Effector memory CD4-positive, alpha-beta T cell (primary cell): ENCODE results near the gene ACTBL2.
"Not testable (repeated sequence)": the region's sequence is repeated elsewhere in the genome, so short reads cannot be mapped to it uniquely, and the experiment has no call there.

Source experiments
- DNase-seq, 3 donors: peaks; one replicate each; pipeline ENCODE4 v3.0.0-alpha.2; 2020
- H3K27ac ChIP-seq: 2 replicates; pipeline ENCODE4 v1.7.0; 2013; ENCODE audit warnings: mild to moderate bottlenecking, low read length, moderate library complexity; ENCODE audit not compliant: insufficient read depth, poor library complexity, severe bottlenecking
- H3K27me3 ChIP-seq: replicated peaks from 2 replicates; pipeline ENCODE4 v1.7.0; 2013; ENCODE audit warnings: mild to moderate bottlenecking, low read length; ENCODE audit not compliant: insufficient read depth, control insufficient read depth, poor library complexity, severe bottlenecking
- H3K36me3 ChIP-seq: 2 replicates; pipeline ENCODE4 v1.7.0; 2013; ENCODE audit warnings: mild to moderate bottlenecking, low read length, moderate library complexity; ENCODE audit not compliant: control insufficient read depth, insufficient read depth
- H3K4me1 ChIP-seq: 2 replicates; pipeline ENCODE4 v1.7.0; 2013; ENCODE audit warnings: low read length, mild to moderate bottlenecking; ENCODE audit not compliant: control insufficient read depth, insufficient read depth, poor library complexity, severe bottlenecking
- H3K4me3 ChIP-seq: 2 replicates; pipeline ENCODE4 v1.7.0; 2013; ENCODE audit warnings: low read length, low read depth, mild to moderate bottlenecking; ENCODE audit not compliant: insufficient read depth, poor library complexity, severe bottlenecking
- H3K9me3 ChIP-seq: 2 replicates; pipeline ENCODE4 v1.7.0; 2013; ENCODE audit warnings: mild to moderate bottlenecking, low read length, moderate library complexity; ENCODE audit not compliant: control insufficient read depth

ACTBL2 gene

DNA sequence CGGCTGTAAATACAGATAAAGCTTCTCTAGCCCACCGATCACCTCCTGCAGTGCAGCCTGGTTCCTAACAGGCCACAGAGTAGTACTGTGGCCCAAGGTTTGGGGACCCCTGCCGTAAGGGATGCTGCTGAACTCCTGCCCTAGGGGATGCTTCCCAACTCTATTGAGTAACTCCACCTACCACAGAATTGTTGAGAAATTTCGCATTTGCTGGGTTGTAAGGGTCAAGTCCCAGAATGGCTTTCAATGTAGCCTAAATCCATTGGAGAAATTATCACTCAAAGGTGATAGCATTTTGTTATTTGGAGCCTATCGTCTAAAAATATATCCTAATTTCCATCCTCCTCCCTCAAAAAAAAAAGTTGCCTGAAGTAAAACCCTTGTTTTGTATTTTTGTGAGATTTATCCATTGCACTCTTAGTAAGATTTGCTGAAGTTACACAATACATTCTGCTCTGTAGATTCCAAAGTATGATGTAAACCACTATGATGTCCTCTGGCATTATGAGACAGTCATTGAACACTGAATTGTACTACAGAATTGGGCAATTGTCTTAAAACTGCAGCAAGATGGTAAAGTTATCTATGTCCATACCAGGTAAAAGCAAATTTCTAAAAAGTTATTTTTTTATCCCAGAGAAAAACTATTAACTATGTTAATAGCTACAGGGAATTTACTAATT is 14.0 kb downstream of the ACTBL2 start:
- Histone ChIP-seq H3K4me3 (no peak overlapping the region), H3K36me3 (no peaks in the 10 kb centered on the region), H3K9me3 (no peaks in the 10 kb centered on the region), H3K27me3 (no peaks in the 10 kb centered on the region), H3K27ac (no peak overlapping the region), H3K4me1 (no peaks in the 10 kb centered on the region)
- DNase-seq = no peak

DNA sequence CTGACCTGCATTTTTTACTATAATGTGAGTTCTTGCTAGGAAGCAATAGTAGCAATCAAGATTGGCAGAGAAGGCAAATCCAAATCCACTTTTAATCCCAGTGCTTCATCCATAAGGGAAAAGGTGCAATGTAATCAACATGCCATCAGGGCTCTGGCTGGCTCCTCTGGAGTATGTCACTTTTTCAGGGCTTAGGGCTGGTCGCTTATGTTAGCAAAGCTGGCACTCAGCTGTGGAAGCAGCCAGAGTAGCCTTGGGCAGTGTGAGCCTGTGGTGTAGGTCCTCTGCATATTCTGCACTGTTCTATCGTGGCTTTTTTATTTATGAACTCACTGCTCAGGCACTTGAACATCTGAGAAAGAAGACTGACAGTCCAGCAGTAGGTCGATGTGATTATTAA is 16.1 kb downstream of the ACTBL2 start:
- H3K27ac ChIP-seq = no peak overlapping the region
- H3K27me3 ChIP-seq = no peaks in the 10 kb centered on the region
- no peaks in the 10 kb centered on the region for H3K4me1 ChIP-seq
- H3K9me3 ChIP-seq = no peaks in the 10 kb centered on the region
- H3K4me3 ChIP-seq = no peak overlapping the region
- no peaks in the 10 kb centered on the region for H3K36me3 ChIP-seq
- DNase-seq = no peak

DNA sequence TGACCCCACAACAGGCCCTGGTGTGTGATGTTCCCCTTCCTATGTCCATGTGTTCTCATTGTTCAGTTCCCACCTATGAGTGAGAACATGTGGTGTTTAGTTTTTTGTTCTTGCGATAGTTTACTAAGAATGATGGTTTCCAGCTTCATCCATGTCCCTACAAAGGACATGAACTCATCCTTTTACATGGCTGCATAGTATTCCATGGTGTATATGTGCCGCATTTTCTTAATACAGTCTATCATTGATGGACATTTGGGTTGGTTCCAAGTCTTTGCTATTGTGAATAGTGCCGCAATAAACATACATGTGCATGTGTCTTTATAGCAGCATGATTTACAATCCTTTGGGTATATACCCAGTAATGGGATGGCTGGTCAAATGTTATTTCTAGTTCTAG is 22.6 kb downstream of the ACTBL2 start:
- not testable (repeated sequence) for H3K36me3 ChIP-seq, H3K4me1 ChIP-seq, DNase-seq, H3K4me3 ChIP-seq, H3K9me3 ChIP-seq, H3K27me3 ChIP-seq, H3K27ac ChIP-seq

DNA sequence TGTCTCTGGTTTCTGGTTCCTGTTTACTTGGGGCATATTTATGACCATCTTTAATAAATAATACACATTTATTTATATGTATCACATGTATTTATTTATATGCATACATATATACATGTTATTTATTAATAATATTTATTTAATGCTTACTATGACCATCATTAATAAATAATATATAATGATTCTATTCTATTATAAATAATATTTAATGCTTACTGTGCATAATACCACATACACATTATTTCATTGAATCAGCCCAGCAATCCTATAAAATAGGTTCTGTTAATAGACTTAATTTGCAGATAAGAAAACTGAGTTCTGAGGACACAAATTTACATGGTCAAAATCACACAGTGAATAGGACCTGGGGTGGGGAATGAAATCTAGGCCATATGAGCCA is 24.2 kb downstream of the ACTBL2 start:
- no peaks in the 10 kb centered on the region for H3K4me1 ChIP-seq
- no peak for DNase-seq
- H3K36me3 ChIP-seq = no peaks in the 10 kb centered on the region
- no peak overlapping the region for H3K27ac ChIP-seq
- H3K4me3 ChIP-seq = no peak overlapping the region
- no peaks in the 10 kb centered on the region for H3K9me3 ChIP-seq
- H3K27me3 ChIP-seq = no peaks in the 10 kb centered on the region

DNA sequence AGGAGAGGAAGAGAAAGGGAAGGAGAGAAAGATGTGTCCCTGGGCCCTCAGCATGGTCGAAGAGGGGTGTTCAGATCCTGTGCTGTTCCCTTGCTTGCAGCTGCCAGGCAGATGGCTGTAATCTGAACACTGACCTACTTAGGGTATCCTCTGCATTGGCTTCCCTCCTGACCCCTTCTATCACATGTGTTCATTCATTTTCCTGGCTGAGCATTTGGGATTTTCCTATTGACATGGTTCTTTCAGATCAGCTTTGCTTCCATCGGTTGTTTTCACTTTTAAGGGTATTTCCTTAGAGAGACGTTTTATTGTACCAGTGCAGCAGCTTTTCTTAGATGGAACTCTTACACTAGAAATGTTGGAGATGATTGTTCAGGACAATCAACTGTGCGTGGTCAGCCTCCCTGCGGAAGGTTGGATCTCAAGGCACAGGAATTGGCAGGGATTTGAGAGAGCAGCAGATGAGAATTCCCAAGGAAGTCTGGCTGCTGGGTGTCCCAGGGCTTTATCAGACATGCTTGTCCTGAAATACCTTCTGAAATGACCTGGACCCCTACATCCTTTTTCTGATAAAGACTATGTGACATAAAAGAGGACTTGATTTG is 26.0 kb downstream of the ACTBL2 start:
- H3K27ac ChIP-seq = no peak overlapping the region
- no peaks in the 10 kb centered on the region for H3K27me3 ChIP-seq
- DNase-seq = no peak
- no peaks in the 10 kb centered on the region for H3K4me1 ChIP-seq
- H3K36me3 ChIP-seq = no peaks in the 10 kb centered on the region
- no peaks in the 10 kb centered on the region for H3K9me3 ChIP-seq
- H3K4me3 ChIP-seq = no peak overlapping the region

DNA sequence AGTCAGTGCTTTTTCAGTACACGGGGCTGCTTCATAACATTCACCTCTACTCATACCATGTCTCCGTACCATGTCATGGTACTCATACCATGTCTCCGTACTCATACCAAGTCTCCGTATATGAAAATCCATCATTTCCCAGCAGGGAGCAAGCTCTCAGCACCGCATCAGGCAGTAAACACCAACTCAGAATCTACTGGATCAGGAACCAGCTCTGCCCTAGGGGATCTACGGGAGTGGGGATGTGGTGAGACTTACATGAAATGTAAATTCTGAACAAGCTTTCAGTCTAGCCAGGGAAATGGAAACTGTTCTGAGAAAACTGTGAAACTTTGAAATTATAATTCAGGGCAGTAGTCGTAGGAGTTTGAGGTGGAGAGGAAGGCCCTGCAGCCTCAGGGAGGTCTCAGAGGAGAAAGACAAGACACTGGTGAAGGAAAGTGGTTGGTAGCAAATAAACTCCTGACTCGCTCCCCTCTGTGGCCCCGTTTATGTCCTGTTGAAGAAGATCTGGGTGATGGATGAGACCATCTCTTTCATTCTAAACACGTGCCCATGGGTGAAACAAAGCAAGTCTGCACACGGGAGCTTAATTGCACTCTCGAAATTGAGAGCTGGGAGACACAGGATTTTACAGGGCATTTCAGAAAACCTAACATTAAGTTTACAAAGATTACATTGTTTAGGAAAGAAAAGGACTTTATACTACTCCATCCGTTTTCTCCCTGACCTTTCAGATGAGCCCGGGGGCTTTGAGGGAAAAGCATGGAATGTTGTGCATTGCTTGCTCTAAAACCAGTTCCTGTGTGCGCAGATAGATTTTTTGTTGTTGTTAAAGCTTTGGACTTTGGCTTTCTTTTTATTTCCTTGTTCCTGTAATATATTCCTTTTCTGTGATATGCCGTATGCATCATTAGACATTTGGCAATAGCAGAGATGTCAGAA is 26.8 kb downstream of the ACTBL2 start:
- Histone ChIP-seq H3K27me3 (no peaks in the 10 kb centered on the region), H3K36me3 (no peaks in the 10 kb centered on the region), H3K4me1 (no peaks in the 10 kb centered on the region), H3K4me3 (no peak overlapping the region), H3K9me3 (no peaks in the 10 kb centered on the region), H3K27ac (no peak overlapping the region)
- no peak for DNase-seq

DNA sequence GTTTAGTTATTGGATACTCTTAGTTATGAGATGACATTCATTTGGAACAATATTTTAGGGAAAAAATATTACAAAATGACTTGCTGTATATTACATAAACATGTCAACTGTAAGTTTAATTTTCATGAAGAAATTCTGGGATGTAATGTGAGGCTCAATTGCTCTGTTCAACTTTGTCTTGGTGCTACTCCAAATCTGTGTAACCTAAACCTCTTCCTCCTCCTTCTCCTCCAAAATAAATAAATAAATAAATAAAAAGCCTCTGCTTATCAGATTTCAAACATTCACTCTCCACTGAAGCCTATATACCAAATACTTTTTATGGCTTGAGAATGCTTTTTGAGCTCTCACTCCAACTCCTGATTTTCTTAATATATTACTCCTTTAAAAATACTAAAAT is 27.7 kb downstream of the ACTBL2 start:
- H3K4me1 ChIP-seq = no peaks in the 10 kb centered on the region
- no peak overlapping the region for H3K4me3 ChIP-seq
- H3K27ac ChIP-seq = no peak overlapping the region
- H3K9me3 ChIP-seq = no peaks in the 10 kb centered on the region
- no peak for DNase-seq
- no peaks in the 10 kb centered on the region for H3K36me3 ChIP-seq
- no peaks in the 10 kb centered on the region for H3K27me3 ChIP-seq

GRCh38 chr5:57453728-57454127 is 28.9 kb downstream of the ACTBL2 start:
- Histone ChIP-seq H3K27ac (no peak overlapping the region), H3K4me1 (no peaks in the 10 kb centered on the region), H3K4me3 (no peak overlapping the region), H3K36me3 (no peaks in the 10 kb centered on the region), H3K9me3 (no peaks in the 10 kb centered on the region), H3K27me3 (no peaks in the 10 kb centered on the region)
- no peak for DNase-seq

DNA sequence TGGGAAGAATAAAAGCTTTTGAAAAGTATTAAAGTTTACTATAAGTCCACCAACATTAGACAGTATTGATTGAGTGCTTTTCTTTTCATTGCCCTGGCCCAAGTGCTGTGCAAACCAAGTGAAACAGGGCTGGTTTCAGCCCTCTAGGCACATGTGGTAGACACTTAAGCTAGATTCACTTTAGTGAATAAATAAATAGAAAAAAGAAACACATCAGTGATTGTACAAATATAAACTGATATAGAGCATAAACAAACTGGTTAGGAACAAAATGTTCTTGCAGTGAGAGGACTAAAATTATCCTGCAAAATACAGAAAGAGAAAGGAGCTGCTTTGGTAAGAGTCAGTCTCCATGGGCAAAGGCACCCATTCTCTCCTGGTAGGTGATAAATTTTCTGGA is 29.7 kb downstream of the ACTBL2 start:
- Histone ChIP-seq H3K4me3 (no peak overlapping the region), H3K36me3 (no peaks in the 10 kb centered on the region), H3K4me1 (no peaks in the 10 kb centered on the region), H3K9me3 (no peaks in the 10 kb centered on the region), H3K27ac (no peak overlapping the region), H3K27me3 (no peaks in the 10 kb centered on the region)
- no peak for DNase-seq
